Measurements from ENCODE around the gene FBLN2.

FBLN2 gene

DNA sequence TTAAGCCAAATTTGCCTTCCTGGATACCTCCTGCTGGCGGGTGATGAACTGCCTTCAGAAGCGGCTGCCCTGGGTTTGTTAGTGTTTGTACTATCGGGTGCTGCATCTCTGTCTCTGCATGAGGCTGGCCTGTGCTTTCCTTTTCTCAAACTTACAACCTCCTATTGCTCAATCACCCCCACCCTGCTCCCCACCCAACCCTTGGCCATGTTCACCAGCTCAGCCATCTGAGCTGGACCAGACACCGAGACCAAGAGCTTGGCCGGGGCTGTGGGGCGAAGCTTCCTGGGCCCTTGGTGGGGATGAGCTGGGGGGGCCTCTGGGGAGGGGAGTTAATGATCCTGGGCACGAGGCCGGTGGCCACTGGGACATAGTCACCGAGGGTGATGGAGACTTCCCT lies 16.8 kb upstream of the FBLN2 start:
- no peak for DNase-seq (ENCODE audit: low read depth in 2 of 2)

DNA sequence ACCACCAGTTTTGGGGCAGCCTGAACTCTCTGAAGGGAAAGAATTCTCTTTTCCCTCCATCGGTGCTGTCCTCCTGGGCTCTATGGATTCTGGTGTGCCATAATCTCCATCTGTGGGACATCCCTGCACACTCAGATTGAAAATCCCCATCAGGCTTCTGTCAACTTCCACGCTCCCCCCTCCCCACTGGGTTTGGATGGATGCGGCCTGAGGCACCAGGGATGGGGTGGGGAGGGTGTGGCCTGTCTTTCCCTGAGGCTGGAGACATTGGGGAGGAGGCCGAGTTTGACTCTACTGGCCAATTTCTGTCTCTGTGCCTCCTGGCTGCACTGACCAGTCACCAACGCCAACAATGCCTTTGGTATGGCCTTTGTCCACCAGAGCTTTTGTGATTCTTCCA lies 16.3 kb upstream of the FBLN2 start:
- DNase-seq (ENCODE audit: low read depth in 2 of 2), result no peak

DNA sequence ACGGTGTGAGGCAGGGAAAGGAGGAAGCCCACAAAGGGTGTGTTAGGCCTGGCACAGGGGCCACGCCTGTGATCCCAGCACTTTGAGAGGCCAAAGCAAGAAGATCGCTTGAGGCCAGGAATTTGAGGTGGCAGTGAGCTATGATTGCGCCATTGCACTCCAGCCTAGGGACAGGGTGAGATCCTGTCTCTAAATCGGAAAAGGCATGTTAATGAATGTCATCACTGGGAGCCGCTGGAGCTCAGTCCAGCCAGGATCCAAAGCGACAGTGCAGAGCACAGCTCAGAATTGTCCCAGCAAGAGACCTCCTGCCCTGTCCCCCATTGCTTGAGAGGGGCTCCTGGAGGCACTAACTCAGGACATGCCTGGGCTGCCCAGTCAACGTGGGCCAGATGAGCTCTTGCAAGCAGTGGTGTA lies 15.0 kb upstream of the FBLN2 start:
- no peak for DNase-seq (ENCODE audit: low read depth in 2 of 2)

DNA sequence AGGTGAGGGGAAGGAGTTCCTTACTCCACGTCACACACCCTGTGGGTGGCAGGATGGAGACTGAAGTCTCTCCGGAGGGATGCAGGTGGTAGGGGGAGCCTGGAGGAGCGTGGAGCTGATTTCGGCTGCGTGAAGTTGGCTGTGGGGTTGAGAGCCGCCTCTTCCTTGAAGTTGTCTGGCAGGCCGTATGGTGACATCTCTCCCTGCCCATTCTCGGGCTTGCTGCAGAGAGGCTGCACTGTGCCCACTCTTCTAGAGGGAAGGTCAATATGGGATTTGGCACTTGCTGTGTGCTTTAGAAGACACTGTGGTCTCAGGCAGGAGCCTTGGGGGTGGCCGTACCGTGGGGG lies 13.4 kb upstream of the FBLN2 start:
- DNase-seq (ENCODE audit: low read depth in 2 of 2), result no peak

DNA sequence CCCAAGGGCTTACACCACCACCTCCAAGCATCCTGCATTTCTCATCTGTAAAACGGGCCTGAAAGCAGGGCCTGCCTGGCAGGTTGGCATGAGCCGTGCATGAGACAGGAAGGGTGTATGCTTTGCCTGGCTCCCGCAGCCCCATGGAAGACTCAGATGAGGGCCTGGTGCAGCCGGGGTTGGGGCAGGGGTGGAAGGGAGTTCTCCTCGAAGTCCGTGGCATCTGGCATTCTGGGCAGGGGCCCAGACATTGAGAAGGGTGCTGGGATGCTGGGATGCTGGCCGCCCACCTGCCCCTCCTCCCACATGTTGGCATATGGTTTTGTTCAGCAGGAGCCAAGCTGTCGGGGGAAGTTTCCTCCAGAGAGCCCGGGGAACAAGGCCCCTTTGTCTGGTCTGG lies 13.0 kb upstream of the FBLN2 start:
- no peak for DNase-seq (ENCODE audit: low read depth in 2 of 2)

DNA sequence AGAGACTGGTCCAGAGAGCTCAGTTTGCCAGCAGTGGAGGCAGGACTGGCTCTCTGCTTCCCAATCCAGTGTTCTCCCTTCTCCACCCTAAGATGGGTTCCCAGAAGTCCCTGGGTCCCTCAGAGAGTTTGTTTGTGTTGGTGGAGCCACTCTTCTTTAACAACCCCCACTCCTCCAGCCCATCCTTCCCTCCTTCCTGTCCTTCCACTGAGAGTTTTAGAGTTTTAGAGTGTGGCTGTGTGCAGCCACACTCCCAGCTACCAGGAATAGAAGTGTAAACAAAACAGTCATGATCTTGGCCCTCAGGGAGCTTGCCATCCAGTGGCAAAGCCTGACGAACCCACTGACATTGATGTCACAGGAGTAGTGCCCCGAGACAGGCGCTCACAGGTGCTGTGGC lies 12.5 kb upstream of the FBLN2 start:
- DNase-seq (ENCODE audit: low read depth in 2 of 2), result no peak

DNA sequence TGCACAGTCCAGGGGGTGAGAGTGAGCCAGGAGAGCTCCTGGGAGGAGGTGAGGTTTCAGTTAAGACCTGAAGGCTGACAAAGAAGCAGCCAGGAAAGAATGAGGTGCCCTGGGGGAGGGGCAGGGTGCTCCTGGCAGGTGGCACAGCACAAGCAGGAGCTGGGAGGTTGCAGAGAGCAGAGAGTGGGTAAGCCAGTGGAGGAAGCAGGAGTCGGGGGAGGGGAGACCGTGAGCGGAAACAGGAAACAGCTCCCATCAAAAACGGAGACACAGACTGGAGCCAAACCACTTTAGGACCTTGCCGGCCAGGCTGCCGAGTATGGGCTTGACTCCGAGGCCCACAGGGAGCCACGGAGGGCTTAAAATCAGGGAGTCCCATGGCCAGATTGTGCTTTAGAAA lies 12.1 kb upstream of the FBLN2 start:
- DNase-seq (ENCODE audit: low read depth in 2 of 2), result no peak

DNA sequence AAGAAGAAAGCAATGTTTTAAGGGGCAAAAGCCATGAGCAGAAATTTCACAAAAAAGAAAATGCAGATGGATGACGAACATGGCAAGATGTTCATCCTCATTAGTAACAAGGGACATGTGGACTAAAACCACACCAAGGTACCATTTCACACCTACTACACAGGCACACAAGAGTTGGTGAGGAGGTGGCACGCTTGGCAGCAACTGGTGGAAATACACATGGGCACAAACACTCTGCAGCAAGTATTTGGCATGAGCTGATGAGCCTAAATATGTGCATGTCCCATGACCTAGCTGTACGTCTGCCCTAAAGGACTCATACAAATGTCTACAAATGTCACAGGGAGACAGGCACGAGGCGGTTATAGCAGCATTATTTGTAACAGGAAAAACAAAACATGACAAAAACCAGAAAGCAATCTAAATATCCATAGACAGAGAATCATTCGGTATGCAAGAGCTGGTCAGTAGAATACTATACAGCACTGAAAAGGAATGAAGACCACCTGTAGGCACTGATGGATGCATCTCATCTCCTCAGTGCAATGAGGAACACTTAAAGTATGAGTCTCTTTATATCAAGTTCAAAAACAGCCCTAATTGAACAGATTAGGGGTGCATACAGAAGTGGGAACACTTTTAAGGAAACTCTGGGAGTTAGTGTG lies 11.5 kb upstream of the FBLN2 start:
- no peak for DNase-seq (ENCODE audit: low read depth in 2 of 2)

DNA sequence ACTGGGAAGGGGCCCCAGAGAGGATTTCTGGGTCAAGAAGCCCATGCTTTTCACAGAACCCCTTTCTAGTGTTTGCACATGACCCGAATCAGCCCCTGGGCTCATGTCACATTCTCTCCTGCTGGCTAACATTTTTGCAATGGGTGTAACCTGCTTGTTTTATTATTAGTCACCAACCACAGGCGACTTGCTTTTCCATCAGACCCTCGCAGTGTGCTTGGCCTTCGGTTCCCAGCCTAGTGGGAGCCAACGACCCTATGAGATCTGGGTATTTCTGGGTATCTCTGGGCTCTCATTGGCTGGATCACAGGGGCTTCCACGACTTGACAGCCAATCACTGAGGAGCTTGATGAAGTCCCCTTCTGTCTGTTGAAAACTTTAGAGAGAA lies 11.0 kb upstream of the FBLN2 start:
- DNase-seq (ENCODE audit: low read depth in 2 of 2), result no peak

DNA sequence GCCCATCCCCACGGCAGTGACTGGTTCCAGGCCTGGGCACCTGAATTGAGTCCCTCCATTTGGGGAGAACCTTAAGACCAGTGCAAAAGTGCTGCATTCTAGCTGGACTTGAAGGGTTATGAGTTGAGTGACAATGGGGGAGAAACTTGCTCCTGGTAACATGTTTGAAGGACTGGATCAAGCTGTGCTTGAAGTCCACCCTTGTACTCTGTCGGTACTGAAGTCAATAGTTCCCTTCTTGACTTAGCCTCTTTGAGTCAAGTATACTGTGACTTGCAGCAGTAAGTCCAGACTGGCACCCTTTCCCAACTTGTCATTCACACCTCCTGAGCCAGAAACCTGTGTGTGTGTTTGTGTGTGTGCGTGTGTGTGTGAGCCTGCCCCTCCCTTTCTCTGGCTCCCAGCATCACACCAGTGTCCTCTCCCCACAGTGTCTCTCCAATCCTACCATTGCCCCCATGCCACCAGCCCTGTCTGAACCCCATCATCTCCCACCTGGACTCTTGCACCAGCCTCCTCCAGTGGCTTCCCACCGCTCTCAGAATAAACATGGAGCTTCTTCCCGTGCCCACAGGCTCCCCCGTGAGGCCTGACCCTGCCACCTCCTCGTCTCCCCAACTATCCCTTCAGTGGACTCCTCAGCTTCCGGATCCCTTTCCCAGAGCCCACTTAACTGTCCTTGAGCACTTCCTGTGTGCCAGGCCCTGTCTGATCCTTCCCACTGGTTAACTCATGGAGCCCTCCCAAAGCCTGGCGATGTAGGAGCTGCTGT lies 10.2 kb upstream of the FBLN2 start:
- DNase-seq (ENCODE audit: low read depth in 2 of 2), result no peak

DNA sequence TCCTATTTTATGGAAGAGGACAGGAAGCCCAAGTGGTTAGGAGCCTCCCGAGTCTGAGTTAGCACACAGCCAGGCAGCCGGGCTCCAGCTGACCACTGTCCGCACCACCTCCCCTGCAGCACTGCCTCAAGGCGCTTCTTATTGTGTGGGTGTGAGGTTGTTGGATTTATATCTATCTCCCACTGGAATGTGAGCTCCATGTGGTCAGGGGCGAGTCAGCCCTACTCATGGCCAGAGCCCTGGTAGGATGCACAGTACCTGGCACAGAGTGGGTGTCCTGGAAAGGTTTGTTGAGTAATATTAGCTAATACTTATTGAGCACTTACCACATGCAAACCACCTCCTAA lies 9.7 kb upstream of the FBLN2 start:
- no peak for DNase-seq (ENCODE audit: low read depth in 2 of 2)

DNA sequence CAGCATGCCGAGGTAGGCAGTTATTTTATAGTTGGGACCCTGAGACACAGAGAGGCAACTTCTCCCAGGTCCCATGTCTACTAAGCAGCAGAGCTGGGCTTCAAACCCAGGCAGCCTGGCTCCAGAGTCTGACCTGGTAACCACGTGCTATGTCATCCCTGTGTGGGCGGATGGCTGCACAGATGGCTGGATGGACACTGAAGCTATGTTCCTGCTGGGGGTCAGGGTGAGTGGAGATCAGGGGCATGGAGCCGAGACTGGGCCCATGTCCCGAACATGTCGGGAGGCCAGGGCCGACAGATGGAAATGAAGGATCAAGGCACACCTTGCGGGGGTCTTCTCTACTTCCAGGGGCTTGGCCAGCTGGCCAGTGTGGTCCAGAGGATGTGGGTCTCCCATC lies 9.3 kb upstream of the FBLN2 start:
- DNase-seq (ENCODE audit: low read depth in 2 of 2), result no peak

DNA sequence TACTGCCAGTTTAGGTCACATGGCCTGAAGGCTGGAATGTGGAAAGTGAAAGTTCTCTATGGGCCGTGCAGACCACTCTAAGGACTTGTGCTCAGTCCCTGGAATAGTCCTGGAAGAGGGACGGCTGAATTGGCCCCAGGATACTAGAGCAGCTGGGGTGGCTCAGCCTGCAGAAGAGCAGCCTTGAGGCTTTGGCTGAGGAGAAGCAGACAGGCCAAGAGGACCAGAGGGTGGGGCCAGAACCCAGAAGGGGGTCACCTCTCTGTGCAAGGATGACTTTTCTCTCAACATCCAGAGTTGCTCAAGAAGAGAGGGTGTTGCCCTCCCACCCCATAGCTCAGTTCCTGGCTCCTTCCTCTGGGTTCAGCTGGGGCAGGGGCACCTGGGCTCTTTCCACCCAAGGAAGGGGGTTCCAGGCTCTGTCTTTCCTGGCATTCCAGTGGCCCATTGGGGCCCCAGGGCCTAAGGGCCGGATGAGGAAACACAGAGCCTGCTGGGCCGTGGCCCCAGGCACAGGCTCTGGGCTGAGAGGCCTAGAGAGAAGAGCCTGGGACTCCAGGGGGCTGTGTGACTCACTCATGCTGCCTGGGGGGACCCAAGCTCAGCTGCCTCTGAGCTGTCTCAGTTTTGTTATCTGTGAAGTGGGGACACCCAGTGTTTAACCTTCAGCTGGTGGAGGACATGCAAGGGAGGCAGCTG lies 8.5 kb upstream of the FBLN2 start:
- DNase-seq (ENCODE audit: low read depth in 2 of 2), result no peak

DNA sequence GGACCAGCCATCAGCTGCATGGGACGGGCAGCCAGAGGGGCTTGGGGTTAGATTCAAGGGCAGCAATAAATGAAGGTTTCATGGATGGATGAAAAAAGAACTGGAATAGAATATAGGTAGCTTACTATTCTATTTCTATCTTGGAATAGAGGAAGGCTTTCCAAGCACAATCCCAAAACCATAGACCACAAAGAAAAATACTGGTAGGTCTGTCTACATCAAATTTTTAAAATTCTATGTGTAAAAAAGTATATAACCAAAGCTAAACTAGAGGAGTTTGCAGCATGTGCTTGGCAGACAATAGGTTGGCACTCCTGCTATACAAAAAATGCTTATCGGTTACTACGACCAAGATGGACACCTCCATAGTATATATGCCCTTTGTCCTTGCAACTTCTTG lies 7.2 kb upstream of the FBLN2 start:
- DNase-seq (ENCODE audit: low read depth in 2 of 2), result no peak

DNA sequence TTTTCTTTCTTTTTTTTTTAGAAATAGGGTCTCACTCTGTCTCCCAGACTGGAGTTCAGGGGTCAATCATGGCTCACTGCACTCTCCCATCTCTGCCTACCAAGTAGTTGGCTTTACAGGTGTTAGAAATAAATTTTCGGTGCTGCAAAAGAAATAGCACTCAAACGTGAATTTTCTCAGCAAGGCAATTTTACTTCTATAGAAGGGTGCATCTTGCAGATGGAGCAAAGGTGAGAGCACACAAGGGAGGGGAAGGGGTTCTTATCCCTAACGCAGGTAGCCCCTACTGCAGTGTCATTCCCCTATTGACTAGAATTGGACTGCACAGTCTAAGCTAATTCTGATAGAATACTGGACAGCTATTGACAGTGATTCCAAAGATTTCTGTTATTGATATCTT lies 6.8 kb upstream of the FBLN2 start:
- DNase-seq (ENCODE audit: low read depth in 2 of 2), result no peak

DNA sequence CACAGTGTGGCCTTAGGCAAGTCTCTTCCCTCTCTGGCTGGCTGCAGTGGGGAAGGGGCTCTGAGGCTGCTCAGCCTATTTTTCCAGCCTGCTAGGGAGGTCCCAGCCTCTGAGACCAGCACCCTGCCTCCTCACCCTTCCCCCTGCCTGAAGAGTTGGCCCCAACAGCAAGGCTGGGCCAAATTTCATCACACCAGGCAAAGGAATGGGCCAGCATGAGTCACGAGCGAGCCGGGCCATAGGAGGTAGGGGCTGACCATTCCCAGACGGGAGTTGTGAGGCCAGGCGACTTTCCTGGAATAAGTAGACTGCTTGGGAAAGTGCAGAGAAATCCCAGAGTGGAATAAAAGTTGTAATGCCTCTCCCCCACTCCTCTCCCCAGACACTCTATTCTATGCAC lies 5.7 kb upstream of the FBLN2 start:
- no peak for DNase-seq (ENCODE audit: low read depth in 2 of 2)

DNA sequence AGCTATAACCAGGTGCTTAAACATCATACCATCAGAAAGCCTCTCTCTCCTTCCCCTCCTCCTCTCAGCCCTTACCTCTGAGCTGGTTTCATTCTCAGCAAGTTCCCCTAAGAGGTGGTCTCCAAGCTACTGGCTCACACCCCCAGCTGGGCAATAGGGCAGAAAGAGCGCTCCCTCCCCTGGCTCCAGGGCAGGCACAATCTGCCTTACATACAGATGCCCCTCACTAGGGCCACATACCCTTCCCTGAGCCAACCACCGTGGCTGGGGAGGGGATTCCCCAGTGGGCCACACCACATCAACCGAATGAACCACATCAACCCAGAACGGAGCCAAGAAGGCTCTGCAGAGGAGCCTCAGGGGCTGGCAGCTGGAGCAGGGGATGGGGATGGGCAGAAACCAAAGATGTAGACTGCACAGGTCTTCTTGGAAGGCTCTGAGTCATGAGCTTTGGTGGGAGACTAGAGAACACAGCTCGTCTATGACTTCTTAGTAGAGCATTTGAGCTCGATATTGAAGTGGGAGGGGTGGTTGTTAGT lies 4.6 kb upstream of the FBLN2 start:
- DNase-seq (ENCODE audit: low read depth in 2 of 2), result no peak

DNA sequence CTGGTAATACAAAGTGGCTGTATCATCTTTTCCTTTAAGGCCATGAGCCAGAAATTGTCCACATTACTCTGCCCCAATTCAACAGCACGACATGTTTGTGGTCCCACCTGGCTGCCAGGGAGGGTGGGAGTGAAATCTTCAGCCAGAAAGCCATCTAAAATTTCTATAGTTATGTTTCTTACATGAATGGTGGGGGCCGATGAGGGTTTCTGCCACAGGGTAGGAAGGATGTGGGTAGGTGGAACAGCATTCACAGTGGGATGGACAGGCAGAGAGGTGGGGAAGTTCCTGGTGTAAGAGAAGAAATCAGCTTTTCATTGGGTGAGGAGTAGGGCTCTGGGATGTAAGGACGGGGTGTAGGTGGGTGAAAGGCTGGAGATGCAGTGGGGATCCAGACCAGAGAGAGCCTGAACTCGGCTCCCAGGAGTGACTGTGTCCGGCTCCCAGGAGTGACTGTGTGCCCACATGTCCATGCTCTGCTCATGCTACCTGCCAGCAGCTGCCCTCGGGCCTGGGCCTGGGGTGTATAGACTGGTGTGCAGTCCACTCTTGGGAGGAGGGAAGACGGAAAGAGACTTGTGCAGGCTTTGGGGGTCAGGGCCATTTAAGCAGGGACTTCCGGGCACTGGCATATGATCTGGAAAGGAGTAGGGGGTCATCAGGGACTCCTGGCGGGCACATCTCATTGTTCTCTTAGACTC lies 3.8 kb upstream of the FBLN2 start:
- DNase-seq (ENCODE audit: low read depth in 2 of 2), result no peak

DNA sequence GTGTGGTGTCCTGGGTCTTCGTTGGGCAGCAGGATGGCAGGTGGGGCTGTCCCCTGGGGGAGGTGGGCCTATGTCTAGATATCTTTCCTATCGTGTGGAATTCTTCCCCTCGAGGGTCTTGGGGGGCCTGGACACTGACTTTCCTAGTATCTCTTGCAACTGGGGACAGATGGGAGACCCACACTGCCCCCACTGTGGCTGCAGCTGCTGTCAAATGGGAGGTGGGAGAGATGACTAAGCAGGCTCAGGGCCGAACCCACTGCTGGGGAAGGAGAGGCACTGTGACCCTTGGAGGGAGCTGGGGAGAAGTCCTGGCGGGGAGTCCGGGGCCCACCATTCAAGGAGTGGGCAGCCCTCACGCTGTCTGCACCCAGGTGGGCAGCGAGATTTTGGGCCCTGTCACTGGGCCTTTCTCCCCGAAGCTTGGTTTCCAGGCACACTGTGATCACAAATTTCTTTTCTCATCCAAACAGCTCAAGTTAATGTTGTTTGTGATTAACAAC lies 2.9 kb upstream of the FBLN2 start:
- no peak for DNase-seq (ENCODE audit: low read depth in 2 of 2)

DNA sequence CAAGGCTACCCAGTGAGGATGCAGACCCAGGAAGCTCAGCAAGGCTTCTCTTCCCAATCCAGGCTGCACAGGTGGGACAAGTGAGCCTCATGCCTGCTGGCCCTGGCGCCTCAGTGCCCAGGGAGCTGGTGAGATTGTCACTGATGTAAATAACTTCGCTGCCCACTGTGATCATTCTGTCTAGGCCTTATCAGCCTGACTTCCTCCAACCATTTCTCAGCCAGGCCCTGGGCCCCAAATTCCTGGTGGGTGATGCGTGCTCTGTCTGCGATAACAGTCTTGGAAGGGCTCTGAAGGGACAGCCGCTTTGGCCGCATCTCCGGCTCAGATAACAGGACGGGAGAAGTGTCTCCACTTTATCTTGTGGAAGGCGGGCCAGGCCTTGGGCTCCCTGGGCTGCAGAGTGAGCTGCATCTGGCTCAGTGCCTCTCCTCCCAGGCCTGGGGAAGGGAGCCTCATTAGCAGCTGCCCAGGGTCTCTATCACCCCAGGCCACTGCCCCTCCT lies 2.2 kb upstream of the FBLN2 start:
- DNase-seq (ENCODE audit: low read depth in 2 of 2), result no peak

DNA sequence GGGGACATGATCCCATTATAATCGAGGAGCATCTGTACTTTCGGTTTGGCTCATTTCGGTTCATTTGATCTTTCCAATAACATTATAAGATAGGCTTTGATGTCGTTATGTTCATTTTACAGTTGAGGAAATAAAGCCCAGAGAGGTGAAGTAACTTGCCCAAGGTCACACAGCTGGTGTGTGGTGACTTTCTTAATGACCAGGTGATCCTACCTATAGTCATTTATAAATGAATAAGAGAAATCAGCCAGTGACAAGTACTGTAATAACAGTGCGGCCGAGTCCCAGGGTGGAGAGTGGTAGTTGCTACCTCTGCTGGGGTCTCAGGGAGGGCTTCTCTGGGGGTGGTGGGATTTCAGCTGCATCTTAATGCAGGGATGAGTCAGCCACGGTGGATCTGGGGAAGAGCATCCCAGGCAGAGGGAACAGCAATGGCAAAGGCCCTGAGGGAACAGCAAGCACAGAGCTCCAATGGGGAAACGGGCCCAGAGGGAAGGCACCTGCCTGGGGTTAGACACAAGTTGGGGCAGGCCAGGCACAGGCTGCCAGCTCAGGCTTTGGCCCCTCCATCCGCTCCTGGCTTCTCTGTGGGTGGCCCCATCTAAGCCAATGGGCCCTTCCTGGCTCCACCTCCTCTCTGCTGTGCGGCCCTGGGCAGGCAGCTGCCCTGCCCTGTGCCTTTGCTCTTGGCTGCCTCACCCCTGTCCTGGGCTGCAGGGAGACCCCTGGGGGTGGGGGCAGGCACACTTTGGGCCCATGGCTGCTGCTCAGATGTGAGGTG lies 1.1 kb upstream of the FBLN2 start:
- DNase-seq (ENCODE audit: low read depth in 2 of 2), result no peak

Measured in stimulated activated CD4-positive, alpha-beta T cell treated with anti-CD3 and anti-CD28 coated beads, Interleukin-1b, Interleukin-23, amount 100 ng/mL, for 1 hour (primary cell).